ENCODE measurements around the gene SLC7A6OS.

- no peak for TF ChIP-seq CTCF (optimal IDR thresholded peaks at IDR 0.05 in 1 of 3, IDR thresholded peaks at IDR 0.05 in 1 of 3, conservative IDR thresholded peaks at IDR 0.05 in 1 of 3; ENCODE audit: extremely low read depth in 1 of 3, insufficient read depth in 2 of 3, low read length in 3 of 3)
- no peak for TF ChIP-seq EZH2 (IDR thresholded peaks at IDR 0.05; ENCODE audit: low read length)
Measured at GRCh38 chr16:68289621-68290329, 21.0 kb downstream of the SLC7A6OS start.
